AG04450 (cell line): ENCODE measurements around the gene BMP5. TPM values are rescaled to one million over a fixed set of nuclear protein-coding genes. Genes with fewer than 3 reads are reported as not detected.

Experiments used
- CTCF ChIA-PET: fragments of 300-600, 350-600 bp; formaldehyde crosslinking; extraction: SDS; loops from one replicate; lab custom pipeline; 2022; ENCODE audit warnings: antibody characterized with exemption, inconsistent platforms; lab: Charles Lee
- POLR2A ChIA-PET: fragments of 350-600 bp; formaldehyde crosslinking; extraction: SDS; loops from one replicate; lab custom pipeline; 2021; ENCODE audit warnings: antibody characterized with exemption, inconsistent platforms; lab: Yijun Ruan, JAX
- DNase-seq: peaks from one replicate; pipeline ENCODE4 v3.0.0-alpha.2; 2011; ENCODE audit warnings: low read depth, low spot score
- H3K27ac ChIP-seq: one replicate; pipeline ENCODE4 v1.5.1; 2012; ENCODE audit warnings: low read depth, low read length, control low read depth
- H3K27me3 ChIP-seq: one replicate; pipeline ENCODE4 v1.6.0; 2012; ENCODE audit warnings: low read length; ENCODE audit not compliant: control insufficient read depth, insufficient read depth
- H3K4me3 ChIP-seq: 2 replicates; pipeline ENCODE4 v1.5.1; 2011; ENCODE audit warnings: mild to moderate bottlenecking, low read depth, low read length, control low read depth
- H3K9me3 ChIP-seq: 2 replicates; pipeline ENCODE4 v1.5.1; 2012; ENCODE audit warnings: low read length; ENCODE audit not compliant: control insufficient read depth, insufficient read depth
- polyA plus RNA-seq: library from polyadenylated mRNA; depleted of rRNA; stranded (reverse); fragments of >200 nt; gene quantifications from 2 replicates; pipeline ENCODE4 v1.2.3, GENCODE V29; 2011
- TF ChIP-seq, protein P1 (sequence below): IDR thresholded peaks from 2 replicates; pipeline ENCODE4 v1.5.1; 2011; ENCODE audit warnings: low read depth, low read length, control low read depth, inconsistent platforms

BMP5 gene
- polyA plus RNA-seq, 1 experiment: 0.63 TPM

DNA sequence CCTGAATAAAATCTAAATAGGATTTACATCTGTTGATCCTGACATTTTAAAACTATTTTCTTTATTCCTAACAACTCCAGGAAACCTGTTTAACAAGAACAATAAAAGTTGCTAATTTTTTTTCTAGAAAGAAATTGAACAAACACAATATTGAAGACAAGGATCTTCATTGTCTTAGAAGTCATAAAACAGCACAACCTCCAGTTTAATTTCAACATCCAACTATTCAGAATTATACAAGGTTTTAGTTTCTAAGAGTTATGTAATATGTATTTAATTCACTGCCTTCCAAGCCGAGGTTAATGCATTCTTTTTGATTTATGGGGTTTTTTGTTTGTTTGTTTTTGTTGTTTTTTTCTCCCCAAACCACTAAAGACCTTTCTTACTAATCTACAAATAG lies 7.2 kb downstream of the BMP5 start:
- no peaks in the 10 kb centered on the region for H3K9me3 ChIP-seq
- TF ChIP-seq, protein P1, sequence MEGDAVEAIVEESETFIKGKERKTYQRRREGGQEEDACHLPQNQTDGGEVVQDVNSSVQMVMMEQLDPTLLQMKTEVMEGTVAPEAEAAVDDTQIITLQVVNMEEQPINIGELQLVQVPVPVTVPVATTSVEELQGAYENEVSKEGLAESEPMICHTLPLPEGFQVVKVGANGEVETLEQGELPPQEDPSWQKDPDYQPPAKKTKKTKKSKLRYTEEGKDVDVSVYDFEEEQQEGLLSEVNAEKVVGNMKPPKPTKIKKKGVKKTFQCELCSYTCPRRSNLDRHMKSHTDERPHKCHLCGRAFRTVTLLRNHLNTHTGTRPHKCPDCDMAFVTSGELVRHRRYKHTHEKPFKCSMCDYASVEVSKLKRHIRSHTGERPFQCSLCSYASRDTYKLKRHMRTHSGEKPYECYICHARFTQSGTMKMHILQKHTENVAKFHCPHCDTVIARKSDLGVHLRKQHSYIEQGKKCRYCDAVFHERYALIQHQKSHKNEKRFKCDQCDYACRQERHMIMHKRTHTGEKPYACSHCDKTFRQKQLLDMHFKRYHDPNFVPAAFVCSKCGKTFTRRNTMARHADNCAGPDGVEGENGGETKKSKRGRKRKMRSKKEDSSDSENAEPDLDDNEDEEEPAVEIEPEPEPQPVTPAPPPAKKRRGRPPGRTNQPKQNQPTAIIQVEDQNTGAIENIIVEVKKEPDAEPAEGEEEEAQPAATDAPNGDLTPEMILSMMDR: no peak
- no peak overlapping the region for H3K27ac ChIP-seq
- ChIA-PET POLR2A (no interaction called here), CTCF (interaction anchor here (1.0 kb wide), 1 partner anchor 18 kb away, joined by 3 read pairs; no protein-coding TSS in a partner anchor)
- no peak overlapping the region for H3K4me3 ChIP-seq
- no peak for DNase-seq
- H3K27me3 ChIP-seq: no peaks in the 10 kb centered on the region

DNA sequence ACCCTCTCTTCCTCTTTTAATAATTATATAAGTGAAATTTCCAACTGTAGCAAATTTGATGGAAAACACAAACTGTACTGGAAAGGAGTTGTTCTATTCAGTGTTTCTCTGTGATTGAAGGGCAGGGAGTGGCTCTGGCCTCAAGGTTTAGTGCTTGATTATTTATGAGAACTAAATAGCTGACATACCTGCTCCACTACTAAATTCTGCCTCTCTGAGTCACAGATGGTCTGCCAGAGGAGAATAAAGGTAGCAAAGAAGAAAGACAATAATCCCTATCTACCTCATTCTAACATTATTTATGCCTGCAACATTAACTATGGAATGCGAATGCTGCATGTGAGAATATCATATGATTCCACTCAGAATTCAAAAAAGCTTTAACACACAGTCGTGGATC lies 9.3 kb downstream of the BMP5 start:
- no peak for DNase-seq
- H3K9me3 ChIP-seq: no peaks in the 10 kb centered on the region
- ChIA-PET CTCF (no interaction called here), POLR2A (no interaction called here)
- TF ChIP-seq, protein P1: no peak
- H3K4me3 ChIP-seq: no peak overlapping the region
- H3K27ac ChIP-seq: no peak overlapping the region
- no peaks in the 10 kb centered on the region for H3K27me3 ChIP-seq

- no peaks in the 10 kb centered on the region for H3K9me3 ChIP-seq
- CTCF ChIA-PET: no interaction called here
- H3K27ac ChIP-seq: no peak overlapping the region
- no peak for DNase-seq
- H3K27me3 ChIP-seq: no peaks in the 10 kb centered on the region
- H3K4me3 ChIP-seq: no peak overlapping the region
- TF ChIP-seq, protein P1: no peak
- POLR2A ChIA-PET: no interaction called here
Observed at GRCh38 chr6:55853008-55854001, 22.1 kb downstream of the BMP5 start.

- TF ChIP-seq, protein P1: no peak
- H3K4me3 ChIP-seq: no peak overlapping the region
- H3K27me3 ChIP-seq: no peaks in the 10 kb centered on the region
- ChIA-PET POLR2A (no interaction called here), CTCF (interaction anchor here (0.7 kb wide), 1 partner anchor 565 kb away, joined by 3 read pairs; no protein-coding TSS in a partner anchor)
- H3K9me3 ChIP-seq: no peaks in the 10 kb centered on the region
- no peak overlapping the region for H3K27ac ChIP-seq
- no peak for DNase-seq
Observed at GRCh38 chr6:55841341-55841740, 34.0 kb downstream of the BMP5 start.

DNA sequence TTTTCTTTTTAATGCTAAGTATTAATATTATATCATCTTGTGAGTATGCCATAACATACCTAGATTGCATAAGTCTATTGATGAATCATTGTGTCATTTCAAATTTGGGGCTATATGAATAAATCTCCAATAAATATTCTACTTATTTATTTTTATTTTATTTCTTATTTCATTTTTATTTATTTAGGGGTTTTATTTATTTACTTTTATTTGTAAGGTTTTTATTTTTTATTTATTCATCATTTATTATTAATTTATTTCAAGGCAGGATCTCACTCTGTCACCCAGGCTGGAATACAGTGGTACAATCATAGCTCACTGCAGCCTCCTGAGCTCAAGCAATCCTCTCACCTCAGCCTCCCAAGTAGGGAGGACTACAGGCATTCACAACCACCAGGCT lies 36.3 kb downstream of the BMP5 start:
- ChIA-PET CTCF (no interaction called here), POLR2A (no interaction called here)
- Histone ChIP-seq H3K27me3 (no peaks in the 10 kb centered on the region), H3K27ac (no peak overlapping the region), H3K4me3 (no peak overlapping the region), H3K9me3 (no peaks in the 10 kb centered on the region)
- TF ChIP-seq, protein P1: no peak
- DNase-seq: no peak
